H1 (cell line): ENCODE data around the gene ZNF66. TPM values are rescaled to one million over a fixed set of nuclear protein-coding genes. Genes with fewer than 3 reads are reported as not detected.

Experiments used
- CTCF ChIA-PET: fragments of 300-600 bp; sonication (Branson Sonifier 250); formaldehyde crosslinking; loops from one replicate; lab custom pipeline; 2021; ENCODE audit not compliant: partially characterized antibody; lab: Charles Lee
- POLR2A ChIA-PET: fragments of 300-600 bp; sonication (Branson Sonifier 250); formaldehyde crosslinking; loops from one replicate; lab custom pipeline; 2021; ENCODE audit warnings: inconsistent platforms; ENCODE audit not compliant: partially characterized antibody; lab: Charles Lee
- DNase-seq, 2 experiments: peaks; one replicate each; pipeline versions ENCODE4 v3.0.0 to v3.0.0-alpha.2; 2010 to 2022; ENCODE audit warnings: low spot score in 2 of 2, low read depth in 1 of 2, mixed read lengths in 1 of 2
- FAIRE-seq: peaks from 2 replicates; lab custom pipeline; 2011; peaks lifted over from hg19 to GRCh38; lab: Jason Lieb, UNC
- H2AFZ ChIP-seq: 2 replicates; pipeline ENCODE4 v1.8.1; 2012; ENCODE audit warnings: low read length, inconsistent platforms
- H2AK5ac ChIP-seq: 2 replicates; pipeline ENCODE4 v1.6.1; 2013; ENCODE audit warnings: low read depth, low read length
- H2BK120ac ChIP-seq: replicated peaks from 2 replicates; pipeline ENCODE3; 2013; ENCODE audit warnings: low read depth, low read length, inconsistent platforms
- H2BK12ac ChIP-seq: 2 replicates; pipeline ENCODE4 v1.6.1; 2013; ENCODE audit warnings: low read depth, low read length
- H2BK15ac ChIP-seq: 2 replicates; pipeline ENCODE4 v1.6.1; 2013; ENCODE audit warnings: low read length
- H2BK20ac ChIP-seq: 2 replicates; pipeline ENCODE4 v1.6.1; 2013; ENCODE audit warnings: low read length
- H2BK5ac ChIP-seq: 2 replicates; pipeline ENCODE4 v1.6.1; 2013; ENCODE audit warnings: low read depth, low read length
- H3K14ac ChIP-seq: 2 replicates; pipeline ENCODE4 v1.6.1; 2013; ENCODE audit warnings: inconsistent platforms; ENCODE audit not compliant: insufficient read length
- H3K18ac ChIP-seq: 2 replicates; pipeline ENCODE4 v1.6.1; 2013; ENCODE audit warnings: low read length; ENCODE audit errors: extremely low read depth
- H3K23ac ChIP-seq: 2 replicates; pipeline ENCODE4 v1.6.1; 2013; ENCODE audit warnings: inconsistent platforms; ENCODE audit not compliant: insufficient read length
- H3K23me2 ChIP-seq: 2 replicates; pipeline ENCODE4 v1.6.1; 2013; ENCODE audit warnings: low read depth, low read length
- H3K27ac ChIP-seq: 2 replicates; pipeline ENCODE4 v1.6.1; 2011; ENCODE audit warnings: low read depth, low read length, inconsistent platforms
- H3K27me3 ChIP-seq, 4 experiments: replicated peaks in 1 of 4; 1 replicate in 1 of 4; 2 replicates in 3 of 4; pipeline versions ENCODE4 v1.6.1 to v1.8.1; 2011 to 2013; ENCODE audit warnings: low read length in 3 of 4, mild to moderate bottlenecking in 3 of 4, inconsistent platforms in 2 of 4, mixed read lengths in 2 of 4, moderate library complexity in 1 of 4; ENCODE audit not compliant: control insufficient read depth in 3 of 4, insufficient read depth in 3 of 4; ENCODE audit errors: extremely low read depth in 1 of 4
- H3K36me3 ChIP-seq, 4 experiments: 2 replicates each; pipeline versions ENCODE4 v1.6.1 to v1.8.1; 2011 to 2013; ENCODE audit warnings: mild to moderate bottlenecking in 4 of 4, low read length in 3 of 4, moderate library complexity in 2 of 4, control low read depth in 1 of 4, inconsistent platforms in 1 of 4; ENCODE audit not compliant: insufficient read depth in 4 of 4, control insufficient read depth in 2 of 4
- H3K4ac ChIP-seq: replicated peaks from 2 replicates; pipeline ENCODE3; 2013; ENCODE audit warnings: low read length, low read depth, mixed read lengths, inconsistent platforms; ENCODE audit not compliant: insufficient read length
- H3K4me1 ChIP-seq, 4 experiments: replicated peaks in 1 of 4; 1 replicate in 1 of 4; 2 replicates in 3 of 4; pipeline versions ENCODE4 v1.6.1 to v1.8.1; 2011 to 2013; ENCODE audit warnings: low read length in 3 of 4, inconsistent platforms in 2 of 4, mixed read lengths in 1 of 4; ENCODE audit not compliant: insufficient read depth in 4 of 4, control insufficient read depth in 3 of 4
- H3K4me2 ChIP-seq, 2 experiments: 2 replicates each; pipeline versions ENCODE4 v1.6.1 to v1.8.1; 2011 to 2013; ENCODE audit warnings: low read depth in 2 of 2, low read length in 2 of 2, control low read depth in 1 of 2, inconsistent platforms in 1 of 2, mild to moderate bottlenecking in 1 of 2; ENCODE audit not compliant: insufficient read depth in 1 of 2
- H3K4me3 ChIP-seq, 4 experiments: fragments of 200-600, 300-600 bp in 1 of 4; sonication (generic), shearing (Covaris generic), sonication (Bioruptor Twin) in 1 of 4; 2 replicates each; pipeline versions ENCODE4 v1.5.1 to v1.8.1; 2011 to 2016; ENCODE audit warnings: low read length in 4 of 4, low read depth in 3 of 4, control low read depth in 2 of 4, inconsistent platforms in 2 of 4, mild to moderate bottlenecking in 2 of 4, mixed read lengths in 1 of 4, moderate library complexity in 1 of 4; ENCODE audit not compliant: insufficient read depth in 2 of 4; ENCODE audit errors: extremely low read depth in 1 of 4
- H3K56ac ChIP-seq: replicated peaks from 2 replicates; pipeline ENCODE3; 2013; ENCODE audit warnings: low read depth, mild to moderate bottlenecking, mixed read lengths, low read length, inconsistent platforms; ENCODE audit not compliant: insufficient read length
- H3K79me1 ChIP-seq: 2 replicates; pipeline ENCODE4 v1.6.1; 2013; ENCODE audit warnings: low read depth, low read length, control low read depth
- H3K79me2 ChIP-seq, 2 experiments: 2 replicates each; pipeline versions ENCODE4 v1.6.1 to v1.8.1; 2012 to 2013; ENCODE audit warnings: low read length in 2 of 2, mild to moderate bottlenecking in 2 of 2, inconsistent platforms in 1 of 2; ENCODE audit not compliant: insufficient read depth in 2 of 2, control insufficient read depth in 1 of 2
- H3K9ac ChIP-seq, 4 experiments: replicated peaks in 1 of 4; 1 replicate in 1 of 4; 2 replicates in 3 of 4; pipeline versions ENCODE4 v1.6.1 to v1.8.1; 2011 to 2013; ENCODE audit warnings: low read depth in 3 of 4, low read length in 3 of 4, control low read depth in 2 of 4, mild to moderate bottlenecking in 2 of 4, moderate library complexity in 2 of 4, inconsistent platforms in 1 of 4; ENCODE audit errors: extremely low read depth in 1 of 4
- H3K9me3 ChIP-seq, 2 experiments: 2 replicates each; pipeline versions ENCODE4 v1.6.1 to v1.8.1; 2012 to 2013; ENCODE audit warnings: mild to moderate bottlenecking in 2 of 2, moderate library complexity in 2 of 2, control low read depth in 1 of 2, inconsistent platforms in 1 of 2, low read depth in 1 of 2, low read length in 1 of 2, mixed read lengths in 1 of 2; ENCODE audit not compliant: insufficient read depth in 2 of 2
- H4K20me1 ChIP-seq, 2 experiments: replicated peaks in 1 of 2; 2 replicates each; pipeline versions ENCODE3 to v1.8.1; 2011 to 2013; ENCODE audit warnings: inconsistent platforms in 2 of 2, low read length in 2 of 2, mild to moderate bottlenecking in 1 of 2; ENCODE audit not compliant: insufficient read depth in 2 of 2, control insufficient read depth in 1 of 2
- H4K5ac ChIP-seq: 2 replicates; pipeline ENCODE4 v1.6.1; 2013; ENCODE audit warnings: low read length, low read depth, mixed read lengths, inconsistent platforms; ENCODE audit not compliant: insufficient read length
- H4K8ac ChIP-seq: 2 replicates; pipeline ENCODE4 v1.8.0; 2013; ENCODE audit warnings: mild to moderate bottlenecking, moderate library complexity, low read length, inconsistent platforms; ENCODE audit not compliant: insufficient read depth; ENCODE audit errors: extremely low read depth
- H4K91ac ChIP-seq: replicated peaks from 2 replicates; pipeline ENCODE3; 2013; ENCODE audit warnings: low read length, mixed read lengths, inconsistent platforms; ENCODE audit not compliant: insufficient read length
- ATF2 ChIP-seq: IDR thresholded peaks from 2 replicates; pipeline ENCODE4 v1.6.1; 2012; ENCODE audit warnings: low read length, inconsistent platforms
- ATF3 ChIP-seq: IDR thresholded peaks from 2 replicates; pipeline ENCODE4 v1.6.1; 2011; ENCODE audit warnings: low read depth, mild to moderate bottlenecking, low read length; ENCODE audit not compliant: insufficient read depth
- GTF2F1 ChIP-seq: IDR thresholded peaks from 2 replicates; pipeline ENCODE4 v1.6.1; 2012; ENCODE audit warnings: low read depth, low read length, improper control_type of control experiment, borderline replicate concordance
- KDM4A ChIP-seq: IDR thresholded peaks from one replicate; pipeline ENCODE4 v1.7.1; 2012; ENCODE audit warnings: low read depth, mild to moderate bottlenecking, moderate library complexity, low read length, inconsistent platforms; ENCODE audit not compliant: severe bottlenecking
- NRF1 ChIP-seq: IDR thresholded peaks from 2 replicates; pipeline ENCODE4 v1.6.1; 2011; ENCODE audit warnings: mild to moderate bottlenecking, low read depth, low read length, improper control_type of control experiment
- RAD21 ChIP-seq, 2 experiments: IDR thresholded peaks in 1 of 2; conservative IDR thresholded peaks in 1 of 2; 2 replicates each; pipeline ENCODE4 v1.6.1; 2011; ENCODE audit warnings: low read depth in 2 of 2, low read length in 2 of 2, improper control_type of control experiment in 1 of 2, inconsistent platforms in 1 of 2, mild to moderate bottlenecking in 1 of 2, moderate library complexity in 1 of 2
- RFX5 ChIP-seq: IDR thresholded peaks from 2 replicates; pipeline ENCODE4 v1.6.1; 2011; ENCODE audit warnings: low read depth, low read length, improper control_type of control experiment, borderline replicate concordance
- TCF12 ChIP-seq: IDR thresholded peaks from 2 replicates; pipeline ENCODE4 v1.6.1; 2011; ENCODE audit warnings: low read depth, mild to moderate bottlenecking, low read length
- polyA plus RNA-seq, 7 experiments: library from polyadenylated mRNA; depleted of rRNA in 3 of 7; stranded (reverse) in 5 of 7; unstranded in 2 of 7; fragments of >200 nt in 5 of 7; fragments of 200-250 nt in 2 of 7; gene quantifications; 1 replicate in 5 of 7; 2 replicates in 1 of 7; 4 replicates in 1 of 7; pipeline versions ENCODE4 v1.2.1 to v1.2.3, GENCODE V29; 2011 to 2013; ENCODE audit warnings: missing spikeins in 2 of 7, mixed read lengths in 2 of 7
- total RNA-seq: library from RNA; stranded (reverse); fragmentation: NEBNext Ultra II Directional; extraction: Animal tissue kit (Norgen Biotek cat#: 25700); gene quantifications from 2 replicates; pipeline ENCODE4 v1.2.1, GENCODE V29; 2021

ZNF66 gene
- total and polyA plus RNA-seq, 2 of the 8 experiments (the other 6 are each of a cell fraction or from before 2014, with no cell fraction given) = 13.3 to 59.7 TPM

- no peak overlapping the region for H3K23ac ChIP-seq
- no peaks in the 10 kb centered on the region for H3K27me3 ChIP-seq
- no peaks in the 10 kb centered on the region for H3K23me2 ChIP-seq
- no peaks in the 10 kb centered on the region for H3K79me1 ChIP-seq
- no peak overlapping the region for H2BK15ac ChIP-seq
- no peak overlapping the region for H3K9ac ChIP-seq
- H3K14ac ChIP-seq = no peak overlapping the region
- H2BK120ac ChIP-seq = no peak overlapping the region
- CTCF ChIA-PET = no interaction called here
- H4K5ac ChIP-seq = no peak overlapping the region
- no peak overlapping the region for H2BK12ac ChIP-seq
- H4K8ac ChIP-seq = no peak overlapping the region
- FAIRE-seq = no peak
- H4K20me1 ChIP-seq = no peaks in the 10 kb centered on the region
- no peak overlapping the region for H4K91ac ChIP-seq
- H2BK5ac ChIP-seq = no peak overlapping the region
- no peak overlapping the region for H2AK5ac ChIP-seq
- no peak overlapping the region for H2BK20ac ChIP-seq
- no peak overlapping the region for H3K4me3 ChIP-seq
- H3K27ac ChIP-seq = no peak overlapping the region
- POLR2A ChIA-PET = interaction anchor here (1.2 to 3.5 kb wide), 3 partner anchors 9 to 15 kb away, joined by 3 to 18 read pairs (median 13); partner anchors contain the start of gene ZNF66
- no peaks in the 10 kb centered on the region for H3K4me1 ChIP-seq
- peaks cover 9 to 41% (median 23%) of the 10 kb centered on the region in 4 experiments for H3K36me3 ChIP-seq
- H3K18ac ChIP-seq = no peak overlapping the region
- H3K79me2 ChIP-seq = peaks cover 0 to 28% of the 10 kb centered on the region in 2 experiments; a peak in 2 of 4 replicates
- H3K4ac ChIP-seq = no peak overlapping the region
- H3K56ac ChIP-seq = no peak overlapping the region
- H2AFZ ChIP-seq = no peak overlapping the region
- H3K4me2 ChIP-seq = no peak overlapping the region
- H3K9me3 ChIP-seq = 0 out of 4 replicates have a peak, but pooled peaks cover 0 to 6% of the 10 kb centered on the region in 2 experiments
- DNase-seq = no peak
- TF ChIP-seq GTF2F1 = no peak
- no peak for TF ChIP-seq NRF1
- no peak for TF ChIP-seq ATF3
- no peak for TF ChIP-seq RFX5
- TF ChIP-seq TCF12 = no peak
- TF ChIP-seq RAD21 (IDR thresholded peaks at IDR 0.05 in 1 of 2, conservative IDR thresholded peaks at IDR 0.05 in 1 of 2; ENCODE audit: low read depth in 2 of 2, low read length in 2 of 2) = no peak
- no peak for TF ChIP-seq KDM4A
- no peak for TF ChIP-seq ATF2
Observed at GRCh38 chr19:20791806-20792205, 15.7 kb downstream of the ZNF66 start.
